Nucleus accumbens (tissue), 56 donors: ENCODE data around the gene CRHR1.

Experiments used
- DNase-seq, 56 donors: peaks; one replicate each; lab custom pipeline; 2025; lab: John Stamatoyannopoulos, UW

CRHR1 gene

GRCh38 chr17:45818041-45818440 is 33.9 kb downstream of the CRHR1 start:
- DNase-seq, result no peak

DNA sequence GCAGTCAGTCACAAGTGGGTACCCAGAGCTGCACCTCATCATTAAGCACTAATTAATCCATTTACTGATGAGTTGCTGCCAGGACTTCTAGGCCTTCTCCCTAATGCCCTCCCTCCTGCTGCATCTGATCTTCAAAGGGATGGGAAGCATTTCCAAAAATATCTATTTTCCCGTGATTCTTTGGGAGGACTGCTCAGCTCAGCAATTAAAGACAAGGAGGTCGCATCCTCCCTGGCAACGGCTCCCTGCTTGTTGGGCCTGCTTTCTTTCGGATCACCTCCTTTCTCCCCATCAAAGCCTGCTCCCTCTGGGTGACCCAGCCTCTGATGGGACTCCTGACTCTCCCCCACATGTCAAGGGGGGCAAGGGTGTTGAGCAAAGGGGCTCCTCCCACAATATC is 34.6 kb downstream of the CRHR1 start:
- DNase-seq, result peak in 17 of 56 donors; percentile 8 to 58 (median 17)

DNA sequence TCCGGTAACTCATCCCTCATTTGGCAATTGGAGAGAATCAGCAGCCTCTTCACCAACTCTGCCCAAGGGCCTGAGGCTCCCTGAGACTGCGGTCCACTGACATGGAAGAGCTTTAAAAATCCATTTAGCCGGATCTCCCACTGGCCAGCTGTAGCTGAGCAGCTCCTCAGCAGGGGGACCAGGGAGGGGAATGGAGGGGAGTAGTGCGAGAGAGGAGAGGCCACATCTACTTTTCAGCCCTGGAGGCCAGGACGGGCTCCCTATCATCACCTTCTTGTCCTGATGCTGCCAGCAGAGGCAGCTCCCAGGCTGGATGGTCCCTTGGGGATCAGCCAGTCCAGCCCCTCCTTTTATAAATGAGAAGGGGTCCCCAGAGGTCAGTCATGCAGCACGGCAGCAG is 35.5 kb downstream of the CRHR1 start:
- DNase-seq, result no peak

- no peak for DNase-seq
Observed at GRCh38 chr17:45820052-45820780, 36.1 kb downstream of the CRHR1 start.

GRCh38 chr17:45821147-45821546 is 37.0 kb downstream of the CRHR1 start:
- DNase-seq, result no peak

DNA sequence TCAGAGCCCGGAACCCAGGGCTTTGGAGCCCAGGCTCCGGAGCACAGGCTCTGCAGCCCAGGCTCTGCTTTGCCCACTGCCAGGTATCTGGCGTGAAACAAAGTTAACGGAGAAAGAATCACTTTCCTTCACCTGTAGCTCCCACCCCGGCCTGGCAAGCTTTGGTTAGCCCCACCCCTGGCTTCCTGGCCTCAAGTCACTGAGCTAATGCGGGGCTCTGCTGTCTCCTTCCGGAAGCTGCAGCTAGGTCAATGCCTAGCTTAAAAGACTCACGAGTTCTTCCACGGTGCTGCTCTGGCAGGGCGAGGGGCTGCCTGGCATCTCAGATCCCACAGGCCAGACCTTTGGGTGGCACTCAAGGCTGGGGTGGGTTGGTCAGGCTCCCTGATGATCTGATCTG is 39.5 kb downstream of the CRHR1 start:
- no peak for DNase-seq

GRCh38 chr17:45824475-45824874 is 40.4 kb downstream of the CRHR1 start:
- DNase-seq, result no peak

GRCh38 chr17:45824901-45825492 is 40.9 kb downstream of the CRHR1 start:
- DNase-seq, result no peak

- peak in 38 of 56 donors; percentile 3 to 72 (median 36) for DNase-seq
Observed at GRCh38 chr17:45825792-45826191, 41.7 kb downstream of the CRHR1 start.

- DNase-seq, result no peak
Observed at GRCh38 chr17:45826919-45827588, 42.9 kb downstream of the CRHR1 start.

- DNase-seq, result no peak
Observed at GRCh38 chr17:45828171-45828570, 44.1 kb downstream of the CRHR1 start.

GRCh38 chr17:45828582-45829133 is 44.5 kb downstream of the CRHR1 start:
- DNase-seq, result no peak

DNA sequence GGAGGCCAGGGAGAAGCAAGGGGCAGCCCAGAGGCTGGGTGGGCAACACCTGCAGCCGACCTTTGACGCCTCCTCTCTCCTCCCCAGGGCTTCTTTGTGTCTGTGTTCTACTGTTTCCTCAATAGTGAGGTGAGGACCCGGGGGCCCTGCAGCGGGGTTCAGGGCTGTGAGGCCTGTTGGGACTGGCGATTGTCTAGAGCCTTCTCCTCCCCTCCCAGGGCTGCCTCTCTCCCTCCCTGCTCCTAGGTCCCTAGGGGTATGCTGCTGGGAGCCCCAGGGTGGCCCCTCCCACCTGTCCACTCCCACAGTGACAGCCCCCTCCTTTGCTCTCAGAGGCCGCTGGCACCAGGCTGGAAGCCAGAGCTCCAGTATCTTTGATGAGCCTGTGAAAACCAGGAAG is 49.8 kb downstream of the CRHR1 start:
- DNase-seq, result no peak

GRCh38 chr17:45834471-45835396 is 50.6 kb downstream of the CRHR1 start:
- no peak for DNase-seq

- no peak for DNase-seq
Observed at GRCh38 chr17:45835481-45835880, 51.4 kb downstream of the CRHR1 start.

GRCh38 chr17:45836047-45837044 is 52.2 kb downstream of the CRHR1 start:
- DNase-seq, result no peak

GRCh38 chr17:45837187-45837586 is 53.1 kb downstream of the CRHR1 start:
- no peak for DNase-seq

DNA sequence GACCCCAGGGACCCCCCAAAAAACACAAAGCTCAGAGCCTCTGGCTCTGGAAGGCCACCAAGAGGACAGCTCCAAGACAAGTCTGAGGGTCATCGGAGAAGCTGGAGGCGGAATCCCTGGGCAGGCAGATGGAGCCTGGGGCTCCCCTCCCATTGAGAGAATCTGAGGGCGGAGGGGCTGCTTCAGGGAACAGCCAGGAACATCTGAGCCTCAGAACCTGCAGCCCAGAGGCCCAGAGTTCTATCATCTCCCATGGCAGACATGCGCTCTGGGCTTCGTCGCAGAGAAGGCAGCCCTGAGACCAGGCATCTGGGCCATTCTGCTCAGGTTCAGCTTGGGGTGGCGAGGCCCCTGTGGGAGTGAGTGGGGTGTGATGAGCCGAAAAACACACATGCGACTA is 53.5 kb downstream of the CRHR1 start:
- DNase-seq, result no peak

- no peak for DNase-seq
Observed at GRCh38 chr17:45838751-45839295, 54.7 kb downstream of the CRHR1 start.
